NCI-H1417 (cell line): ENCODE data around the gene CYP26C1.
A peak's percentile ranks its signal among the peaks of the same experiment; 100 is the strongest.

ENCODE experiments used
- DNase-seq, 3 experiments: peaks; one replicate each; lab custom pipeline; 2025; lab: John Stamatoyannopoulos, UW

CYP26C1 gene

GRCh38 chr10:93059975-93060886 lies at the start of gene CYP26C1:
CYP26C1 (plus strand) TSS chr10:93060798; CDS start chr10:93061264, 466 bp downstream.
- no peak for DNase-seq

DNA sequence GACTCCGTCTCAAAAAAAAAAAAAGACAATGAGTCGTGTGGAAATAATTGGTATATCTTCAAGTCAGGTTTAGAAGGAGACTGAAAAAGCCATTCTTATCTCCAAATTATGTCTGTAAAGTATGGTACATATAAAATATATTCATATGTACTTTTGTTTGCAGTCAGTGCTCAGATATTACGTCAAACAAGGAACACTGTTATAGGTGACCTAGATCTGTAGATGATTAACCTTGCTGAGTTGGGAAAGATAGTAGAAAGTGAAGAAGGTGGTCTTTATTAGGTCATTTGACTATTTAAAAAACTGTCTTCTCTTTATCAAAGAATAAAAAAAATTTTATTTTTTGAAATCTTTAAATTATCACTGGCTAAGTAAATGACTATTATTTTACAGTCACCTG lies 44.9 kb upstream of the CYP26C1 start:
- DNase-seq, result no peak

GRCh38 chr10:93023013-93023650 lies 37.5 kb upstream of the CYP26C1 start:
- no peak for DNase-seq

DNA sequence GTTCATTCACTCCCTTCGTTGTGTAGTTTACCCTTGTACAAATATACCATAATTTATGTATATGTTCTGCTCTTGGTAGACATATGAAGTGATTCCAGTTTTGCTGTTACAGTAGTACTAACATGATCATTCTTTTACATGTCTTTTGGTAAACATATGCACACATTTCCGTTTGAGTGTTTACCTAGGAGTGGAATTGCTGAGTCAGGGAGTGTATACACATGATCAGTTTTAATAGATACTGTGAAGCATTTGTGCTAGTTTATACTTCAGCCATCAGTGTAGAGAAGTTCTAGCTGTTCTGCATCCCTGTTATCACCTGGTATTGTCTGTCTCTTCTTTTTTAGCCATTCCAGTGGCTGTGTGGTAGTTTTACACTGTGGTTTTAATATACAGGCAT lies 34.5 kb upstream of the CYP26C1 start:
- no peak for DNase-seq

- no peak for DNase-seq
Observed at GRCh38 chr10:93027508-93027907, 33.1 kb upstream of the CYP26C1 start.

DNA sequence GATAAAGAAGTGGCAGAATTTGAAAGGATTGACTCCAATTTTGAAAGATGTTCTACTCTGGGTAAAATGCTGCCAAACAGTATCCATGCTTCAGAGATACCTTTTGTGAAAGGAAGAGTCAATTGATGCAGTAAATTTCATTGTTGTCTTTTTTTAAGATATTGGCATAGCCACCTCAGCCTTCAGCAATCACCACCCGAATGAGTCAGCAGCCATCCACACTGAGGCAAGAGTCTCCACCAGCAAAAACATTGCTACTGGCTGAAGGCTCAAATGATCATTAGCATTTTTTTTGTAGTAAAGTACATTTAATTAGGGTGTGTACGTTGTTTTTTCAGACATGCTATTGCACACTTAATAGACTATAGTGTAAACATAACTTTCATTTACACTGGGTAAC lies 31.7 kb upstream of the CYP26C1 start:
- DNase-seq, result no peak

DNA sequence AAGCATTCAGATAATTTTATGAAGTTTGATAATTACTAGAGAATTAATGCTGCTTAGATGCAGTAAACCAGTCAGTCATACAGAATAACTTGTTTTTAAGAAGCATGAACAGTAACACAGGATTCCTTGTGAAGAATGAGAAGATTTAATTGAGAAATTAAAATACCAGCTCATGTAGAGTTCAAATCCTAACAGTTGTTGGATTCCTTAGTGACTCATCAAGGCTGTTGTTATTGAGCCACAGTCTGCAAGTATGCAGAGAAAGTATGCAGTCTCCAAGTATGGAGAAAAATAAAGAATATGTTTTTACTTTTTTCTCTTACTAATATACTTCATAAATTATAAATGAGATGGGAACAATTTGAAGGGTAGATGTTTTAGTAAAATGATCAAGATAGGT lies 30.2 kb upstream of the CYP26C1 start:
- DNase-seq, result no peak

DNA sequence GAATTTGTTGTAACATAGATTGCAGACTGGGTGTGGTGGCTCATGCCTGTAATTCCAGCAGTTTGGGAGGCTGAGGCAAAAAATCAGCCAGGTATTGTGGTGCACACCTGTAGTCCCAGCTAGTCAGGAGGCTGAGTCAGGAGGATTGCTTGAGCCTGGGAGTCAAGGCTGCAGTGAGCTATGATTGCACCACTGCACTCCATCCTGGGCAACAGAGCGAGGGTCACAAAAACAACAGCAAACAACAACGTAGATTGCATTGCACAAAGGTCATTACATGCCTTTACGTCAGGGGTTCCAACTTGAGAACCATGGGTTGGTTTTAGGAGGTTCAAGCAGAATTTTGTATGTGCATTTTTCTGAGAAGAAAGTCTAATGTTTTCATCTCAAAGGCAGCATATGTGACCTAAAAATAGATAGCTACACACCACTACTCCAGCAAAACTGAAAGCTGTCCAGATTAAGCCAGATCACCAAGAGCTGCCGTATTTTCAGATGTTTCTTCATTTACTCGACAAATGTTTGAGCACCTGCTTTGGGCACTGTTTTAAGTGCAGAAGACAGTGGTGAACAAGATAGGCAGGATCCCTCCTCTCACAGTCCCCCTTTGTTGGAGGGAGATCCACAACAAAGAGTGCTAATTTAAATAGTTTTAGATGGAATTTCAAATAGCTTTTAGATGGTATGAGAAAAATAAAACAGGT lies 28.3 kb upstream of the CYP26C1 start:
- DNase-seq, result no peak

GRCh38 chr10:93032809-93033137 lies 27.8 kb upstream of the CYP26C1 start:
- no peak for DNase-seq

DNA sequence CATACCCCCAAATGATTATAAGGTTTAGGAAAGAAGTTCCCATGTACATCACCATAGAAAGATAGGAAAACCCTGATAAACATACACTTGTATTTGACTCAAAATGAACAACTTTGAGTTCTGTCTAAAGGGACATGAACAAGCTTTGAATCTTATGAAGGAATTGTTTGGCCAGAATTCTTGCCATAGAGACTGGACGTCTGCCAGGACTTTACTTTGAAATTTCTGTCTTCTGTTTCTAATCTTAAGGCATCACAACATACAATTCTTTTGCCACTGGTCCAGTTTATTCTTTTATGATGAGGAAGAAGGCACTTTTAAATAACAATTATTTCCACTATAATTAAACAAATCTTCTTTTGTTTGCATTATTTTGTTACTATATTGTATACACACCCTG lies 26.2 kb upstream of the CYP26C1 start:
- no peak for DNase-seq

GRCh38 chr10:93039110-93039509 lies 21.5 kb upstream of the CYP26C1 start:
- DNase-seq, result no peak

GRCh38 chr10:93039721-93040120 lies 20.9 kb upstream of the CYP26C1 start:
- DNase-seq, result peak in 1 of 3 experiments; percentile 9

- no peak for DNase-seq
Observed at GRCh38 chr10:93054486-93054885, 6.1 kb upstream of the CYP26C1 start.

DNA sequence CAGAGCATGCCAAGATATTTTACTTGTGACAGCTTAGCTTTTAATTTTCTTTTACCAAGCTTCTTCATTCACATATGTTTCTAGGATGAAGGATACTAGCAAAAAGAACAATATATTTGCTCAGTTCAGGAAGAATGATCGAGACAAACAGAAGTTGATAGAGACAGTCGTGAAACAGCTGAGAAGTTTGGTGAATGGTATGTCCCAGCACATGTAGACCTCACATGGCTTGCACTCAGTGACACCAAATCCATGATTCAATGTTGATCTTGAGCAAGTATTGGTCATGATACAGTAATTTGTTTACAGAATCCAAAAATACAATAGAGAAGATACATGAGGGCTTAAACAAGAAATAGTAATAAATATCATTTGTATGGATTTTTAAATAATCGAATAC lies 2.5 kb upstream of the CYP26C1 start:
- DNase-seq, result no peak

DNA sequence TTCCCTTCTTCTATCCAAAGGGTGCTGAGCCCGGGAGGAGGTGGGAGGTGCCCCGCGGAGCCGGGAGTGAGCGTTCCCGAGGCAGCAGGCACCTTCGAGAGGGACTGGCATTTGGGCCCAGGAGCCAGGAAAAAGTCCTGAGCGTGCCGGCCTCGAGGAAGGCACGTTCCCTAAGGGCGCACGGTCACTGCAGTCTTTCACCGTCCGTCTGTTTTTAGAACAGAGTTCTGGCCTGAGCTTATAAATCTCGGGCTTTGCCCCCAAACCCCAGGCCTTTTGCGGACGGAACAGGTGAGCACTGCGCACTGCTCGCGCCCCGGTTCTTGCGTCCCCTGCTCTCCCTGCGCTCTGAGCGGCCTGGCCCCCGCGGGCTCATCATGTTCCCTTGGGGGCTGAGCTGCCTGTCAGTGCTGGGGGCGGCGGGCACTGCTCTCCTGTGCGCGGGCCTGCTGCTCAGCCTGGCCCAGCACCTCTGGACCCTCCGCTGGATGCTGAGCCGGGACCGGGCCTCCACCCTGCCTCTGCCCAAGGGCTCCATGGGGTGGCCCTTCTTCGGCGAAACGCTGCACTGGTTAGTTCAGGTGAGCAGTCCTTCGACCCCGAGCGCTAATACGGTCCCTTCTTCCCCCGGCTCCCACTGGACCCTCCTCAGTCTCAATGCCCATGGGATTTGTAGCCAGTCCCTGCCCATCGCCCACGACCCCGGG lies 442 bp downstream of the CYP26C1 start:
- no peak for DNase-seq

GRCh38 chr10:93061594-93062513 lies 1.3 kb downstream of the CYP26C1 start:
- no peak for DNase-seq

GRCh38 chr10:93062514-93063143 lies 2.0 kb downstream of the CYP26C1 start:
- DNase-seq, result no peak

DNA sequence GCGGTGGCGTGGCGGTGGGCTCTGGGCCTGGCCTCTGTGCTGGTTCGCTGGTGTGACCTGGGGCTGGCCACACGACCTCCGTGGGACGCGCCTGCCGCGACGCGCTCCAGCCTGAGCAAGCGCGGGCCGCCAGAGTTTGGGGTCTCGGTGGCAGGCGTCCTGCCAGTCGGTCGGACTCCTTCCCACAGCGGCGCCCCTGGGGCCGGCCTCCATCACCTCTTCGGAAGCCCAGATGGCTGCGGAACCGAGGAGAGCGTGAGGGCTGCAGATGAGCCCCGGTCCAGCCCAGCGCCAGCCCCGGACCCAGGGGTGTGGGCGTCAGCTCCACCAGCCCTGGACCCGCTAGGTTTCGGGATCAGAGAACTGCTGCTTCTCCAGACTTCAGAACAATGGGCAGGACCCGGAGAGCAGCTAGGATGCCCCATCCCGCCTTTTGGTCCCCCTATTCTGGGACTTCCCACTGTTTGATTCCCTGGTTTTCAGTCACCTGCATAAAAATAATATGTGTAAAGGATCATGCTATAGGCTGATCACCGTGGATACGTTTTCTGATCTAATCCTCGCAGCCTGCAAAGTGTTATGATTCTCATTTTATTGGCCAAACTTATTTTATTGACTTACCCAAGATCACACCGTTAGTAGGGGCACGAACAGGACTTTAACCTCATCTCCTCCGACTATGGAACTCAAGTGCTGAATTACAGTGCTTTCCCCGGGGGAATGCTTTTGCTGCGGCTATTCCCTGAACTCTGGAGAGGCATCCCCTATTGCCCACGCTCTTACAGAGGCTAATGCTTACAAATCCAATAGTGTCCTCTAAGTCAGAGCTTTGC lies 2.8 kb downstream of the CYP26C1 start:
- DNase-seq, result no peak

GRCh38 chr10:93063977-93064660 lies 3.5 kb downstream of the CYP26C1 start:
- no peak for DNase-seq
